BE2C (cell line): ENCODE data around the gene THAP7.

Source experiments
- DNase-seq: peaks from one replicate; pipeline ENCODE4 v3.0.0-alpha.2; 2020
- H3K27me3 ChIP-seq: fragments of 250-450 bp; sonication (Bioruptor Pico); 2 replicates; pipeline ENCODE4 v1.5.1; 2020; ENCODE audit warnings: mild to moderate bottlenecking
- H3K36me3 ChIP-seq: fragments of 250-450 bp; sonication (Bioruptor Pico); 2 replicates; pipeline ENCODE4 v1.5.1; 2020; ENCODE audit warnings: mild to moderate bottlenecking
- H3K4me1 ChIP-seq: fragments of 250-450 bp; sonication (Bioruptor Pico); 2 replicates; pipeline ENCODE4 v1.5.1; 2020
- H3K4me3 ChIP-seq: 2 replicates; pipeline ENCODE4 v1.5.1; 2011; ENCODE audit warnings: low read depth, low read length
- H3K9me3 ChIP-seq: fragments of 250-450 bp; sonication (Bioruptor Pico); 2 replicates; pipeline ENCODE4 v1.5.1; 2020
- TF ChIP-seq, protein P1 (sequence below): IDR thresholded peaks from 2 replicates; pipeline ENCODE4 v1.5.1; 2012; ENCODE audit warnings: mild to moderate bottlenecking, low read depth, low read length

The THAP7 gene

GRCh38 chr22:20965104-20965887, 36.6 kb downstream of the THAP7 start:
- Histone ChIP-seq H3K4me1 (peaks cover 3% of the 10 kb centered on the region), H3K4me3 (peak overlapping the region; percentile 36), H3K27me3 (peaks cover 11% of the 10 kb centered on the region), H3K9me3 (no peaks in the 10 kb centered on the region), H3K36me3 (no peaks in the 10 kb centered on the region)
- TF ChIP-seq, protein P1, sequence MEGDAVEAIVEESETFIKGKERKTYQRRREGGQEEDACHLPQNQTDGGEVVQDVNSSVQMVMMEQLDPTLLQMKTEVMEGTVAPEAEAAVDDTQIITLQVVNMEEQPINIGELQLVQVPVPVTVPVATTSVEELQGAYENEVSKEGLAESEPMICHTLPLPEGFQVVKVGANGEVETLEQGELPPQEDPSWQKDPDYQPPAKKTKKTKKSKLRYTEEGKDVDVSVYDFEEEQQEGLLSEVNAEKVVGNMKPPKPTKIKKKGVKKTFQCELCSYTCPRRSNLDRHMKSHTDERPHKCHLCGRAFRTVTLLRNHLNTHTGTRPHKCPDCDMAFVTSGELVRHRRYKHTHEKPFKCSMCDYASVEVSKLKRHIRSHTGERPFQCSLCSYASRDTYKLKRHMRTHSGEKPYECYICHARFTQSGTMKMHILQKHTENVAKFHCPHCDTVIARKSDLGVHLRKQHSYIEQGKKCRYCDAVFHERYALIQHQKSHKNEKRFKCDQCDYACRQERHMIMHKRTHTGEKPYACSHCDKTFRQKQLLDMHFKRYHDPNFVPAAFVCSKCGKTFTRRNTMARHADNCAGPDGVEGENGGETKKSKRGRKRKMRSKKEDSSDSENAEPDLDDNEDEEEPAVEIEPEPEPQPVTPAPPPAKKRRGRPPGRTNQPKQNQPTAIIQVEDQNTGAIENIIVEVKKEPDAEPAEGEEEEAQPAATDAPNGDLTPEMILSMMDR, result no peak
- DNase-seq, result no peak

DNA sequence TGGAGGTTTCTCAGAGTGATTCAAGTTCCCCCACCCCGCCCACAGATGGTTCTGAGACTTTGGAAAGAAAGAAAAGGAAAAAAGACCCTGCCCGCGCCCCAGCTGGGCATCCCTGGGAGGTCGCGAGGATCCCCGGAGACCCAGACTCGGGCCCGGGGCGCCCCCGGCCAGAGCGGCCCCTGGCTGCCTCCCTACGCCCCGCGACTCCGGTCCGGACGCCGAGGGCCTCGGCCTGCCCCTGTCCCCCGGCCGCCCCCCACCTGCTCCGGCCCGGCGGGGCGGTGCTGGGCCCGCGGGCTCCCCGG, 37.2 kb downstream of the THAP7 start:
- Histone ChIP-seq H3K27me3 (peaks cover 11% of the 10 kb centered on the region), H3K9me3 (no peaks in the 10 kb centered on the region), H3K36me3 (no peaks in the 10 kb centered on the region), H3K4me1 (peaks cover 3% of the 10 kb centered on the region), H3K4me3 (peak overlapping the region; percentile 37)
- DNase-seq, result no peak
- TF ChIP-seq, protein P1, result no peak

DNA sequence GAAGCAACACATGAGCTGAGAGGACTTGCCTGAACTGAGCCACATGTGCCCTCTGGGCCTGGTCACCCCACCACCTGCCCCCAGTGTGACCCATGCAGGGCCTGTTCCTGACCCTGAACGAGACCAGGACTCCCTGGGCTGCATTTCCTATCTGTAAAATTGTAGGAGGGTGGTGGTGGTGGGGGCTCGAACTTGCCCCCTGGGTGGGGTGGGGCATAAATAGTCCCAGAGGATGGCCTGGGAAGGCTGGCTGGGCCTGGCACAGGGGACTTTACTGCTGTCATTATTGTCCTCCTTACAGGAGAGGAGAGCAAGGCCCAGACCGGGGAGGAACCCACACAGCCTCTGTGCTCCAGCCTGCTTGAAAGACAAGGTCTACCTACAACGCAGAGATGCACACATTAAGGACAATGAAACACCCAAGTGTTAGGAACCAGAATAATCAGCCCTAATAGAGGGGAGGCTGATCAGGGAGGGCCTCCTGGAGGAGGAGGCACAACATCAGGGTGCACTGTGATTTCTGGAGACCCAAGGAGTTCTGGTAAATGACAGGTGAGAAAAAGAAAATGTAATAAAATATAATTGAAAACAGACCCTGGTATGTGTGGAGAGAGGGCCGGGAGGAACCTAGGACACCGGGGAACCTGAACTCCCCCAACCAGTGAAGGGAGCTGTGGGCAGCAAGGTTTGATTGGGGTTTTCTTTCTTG, 37.7 kb downstream of the THAP7 start:
- Histone ChIP-seq H3K9me3 (no peaks in the 10 kb centered on the region), H3K27me3 (peaks cover 11% of the 10 kb centered on the region), H3K4me1 (peaks cover 3% of the 10 kb centered on the region), H3K4me3 (peak overlapping the region; percentile 37), H3K36me3 (no peaks in the 10 kb centered on the region)
- DNase-seq, result no peak
- TF ChIP-seq, protein P1, result no peak

DNA sequence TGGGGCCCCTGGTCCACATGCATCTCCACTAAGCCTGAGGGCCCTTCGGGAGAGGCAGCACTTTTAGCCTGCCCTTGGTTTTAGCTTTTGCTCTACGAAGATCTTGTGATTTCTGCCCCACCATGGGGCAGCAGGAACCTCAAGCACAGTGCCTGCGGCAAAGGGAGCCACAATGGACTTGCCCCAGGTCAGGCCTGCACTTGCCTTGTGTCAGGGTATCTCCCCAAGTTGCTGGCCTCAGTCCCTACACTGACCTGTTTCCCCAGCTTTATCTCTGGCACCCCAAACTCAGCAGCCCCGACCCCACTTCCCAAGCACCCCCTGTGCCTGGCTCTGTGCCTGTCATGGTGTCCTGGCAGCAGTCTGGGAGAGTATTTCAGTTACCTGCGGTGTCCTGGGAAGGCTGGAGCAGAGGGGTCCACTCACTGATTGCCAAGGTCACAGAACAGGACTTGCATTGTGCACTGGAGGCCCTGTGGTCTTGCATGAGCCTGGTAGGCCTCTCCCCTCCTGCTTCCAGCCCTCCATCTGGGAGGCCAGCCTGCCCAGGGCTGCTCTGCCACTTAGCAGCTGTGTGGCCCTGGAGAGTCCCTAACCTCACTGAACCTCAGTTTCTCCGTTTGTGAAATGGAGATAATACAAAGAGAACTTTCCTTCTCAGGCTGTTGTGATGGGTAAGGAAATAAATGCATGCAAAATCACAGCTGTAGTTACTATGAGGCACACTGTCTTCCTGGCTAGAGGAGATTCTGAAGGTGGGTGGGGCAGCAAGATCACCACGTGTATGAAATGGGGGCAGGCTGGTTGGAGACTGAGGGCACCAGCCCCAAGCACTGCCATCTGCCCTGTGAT, 38.5 kb downstream of the THAP7 start:
- no peak overlapping the region for H3K4me3 ChIP-seq
- no peak for DNase-seq
- H3K9me3 ChIP-seq, result no peaks in the 10 kb centered on the region
- TF ChIP-seq, protein P1, result no peak
- H3K36me3 ChIP-seq, result no peaks in the 10 kb centered on the region
- peaks cover 3% of the 10 kb centered on the region for H3K4me1 ChIP-seq
- peaks cover 11% of the 10 kb centered on the region for H3K27me3 ChIP-seq

DNA sequence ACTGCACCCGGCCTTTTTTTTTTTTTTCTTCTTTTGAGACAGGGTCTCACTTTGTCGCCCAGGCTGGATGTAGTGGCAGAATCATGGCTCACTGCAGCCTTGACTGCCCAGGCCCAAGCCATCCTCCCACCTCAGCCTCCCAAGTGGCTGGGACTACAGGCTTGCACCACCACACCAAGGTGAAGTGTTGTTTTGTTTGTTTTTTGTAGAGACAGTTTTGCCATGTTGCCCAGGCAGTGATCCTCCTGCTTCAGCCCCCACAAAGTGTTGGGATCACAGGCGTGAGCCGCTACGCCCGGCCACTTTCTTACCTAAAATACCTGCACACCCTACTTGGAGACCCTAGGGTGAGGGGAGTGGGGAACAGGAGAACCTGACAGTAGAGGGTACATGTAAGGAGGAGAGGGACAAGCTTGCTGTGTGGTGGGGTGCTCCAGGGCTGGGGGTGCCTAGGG, 39.4 kb downstream of the THAP7 start:
- H3K4me1 ChIP-seq, result peaks cover 3% of the 10 kb centered on the region
- no peak for DNase-seq
- peaks cover 11% of the 10 kb centered on the region for H3K27me3 ChIP-seq
- H3K36me3 ChIP-seq, result no peaks in the 10 kb centered on the region
- no peak overlapping the region for H3K4me3 ChIP-seq
- TF ChIP-seq, protein P1, result no peak
- no peaks in the 10 kb centered on the region for H3K9me3 ChIP-seq
